Measurements from ENCODE around the gene CALM3. TPM values are rescaled to one million over a fixed set of nuclear protein-coding genes. Genes with fewer than 3 reads are reported as not detected.

The CALM3 gene
- total RNA-seq, 4 donors from 2014 or later: 108 to 190 (median 155) TPM

DNA sequence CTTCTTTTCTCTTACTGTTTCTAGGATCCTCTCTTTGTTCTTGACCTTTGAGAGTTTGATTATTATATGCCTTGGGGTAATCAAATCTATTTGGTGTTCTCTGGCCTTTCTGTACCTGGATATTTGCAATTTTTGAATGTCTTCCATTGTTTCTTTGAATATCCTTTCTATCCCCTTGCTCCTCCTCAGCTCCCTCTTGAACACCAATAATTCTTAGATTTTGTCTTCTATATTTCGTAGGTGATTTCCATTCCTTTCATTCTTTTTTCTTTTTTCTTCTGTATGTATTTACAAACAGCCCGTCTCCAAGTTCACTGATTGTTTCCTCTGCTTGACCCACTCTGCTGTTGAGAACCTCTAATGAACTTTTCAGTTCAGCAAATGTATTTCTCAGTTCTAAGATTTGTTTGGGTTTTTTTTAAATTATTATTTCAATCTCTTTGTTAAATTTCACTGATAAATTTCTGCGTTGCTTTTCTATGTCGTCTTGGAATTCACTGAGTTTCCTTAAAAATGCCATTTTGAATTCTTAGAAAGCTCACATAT, 2.7 kb upstream of the CALM3 start:
- Histone ChIP-seq H3K27me3 (no peaks in the 10 kb centered on the region), H3K9me3 (no peaks in the 10 kb centered on the region), H3K4me3 (replicated peaks in 1 of 3) (no peak overlapping the region), H3K4me1 (peaks cover 15 to 16% of the 10 kb centered on the region in 2 donors), H3K36me3 (no peaks in the 10 kb centered on the region), H3K27ac (no peak overlapping the region)
- intact Hi-C loops (cut with DNase I): no loop called here
- DNase-seq: no peak
- WGBS, 2 donors: 98 to 99% methylated on average over 4 of the region's 4 CpGs
- TF ChIP-seq, protein P1, sequence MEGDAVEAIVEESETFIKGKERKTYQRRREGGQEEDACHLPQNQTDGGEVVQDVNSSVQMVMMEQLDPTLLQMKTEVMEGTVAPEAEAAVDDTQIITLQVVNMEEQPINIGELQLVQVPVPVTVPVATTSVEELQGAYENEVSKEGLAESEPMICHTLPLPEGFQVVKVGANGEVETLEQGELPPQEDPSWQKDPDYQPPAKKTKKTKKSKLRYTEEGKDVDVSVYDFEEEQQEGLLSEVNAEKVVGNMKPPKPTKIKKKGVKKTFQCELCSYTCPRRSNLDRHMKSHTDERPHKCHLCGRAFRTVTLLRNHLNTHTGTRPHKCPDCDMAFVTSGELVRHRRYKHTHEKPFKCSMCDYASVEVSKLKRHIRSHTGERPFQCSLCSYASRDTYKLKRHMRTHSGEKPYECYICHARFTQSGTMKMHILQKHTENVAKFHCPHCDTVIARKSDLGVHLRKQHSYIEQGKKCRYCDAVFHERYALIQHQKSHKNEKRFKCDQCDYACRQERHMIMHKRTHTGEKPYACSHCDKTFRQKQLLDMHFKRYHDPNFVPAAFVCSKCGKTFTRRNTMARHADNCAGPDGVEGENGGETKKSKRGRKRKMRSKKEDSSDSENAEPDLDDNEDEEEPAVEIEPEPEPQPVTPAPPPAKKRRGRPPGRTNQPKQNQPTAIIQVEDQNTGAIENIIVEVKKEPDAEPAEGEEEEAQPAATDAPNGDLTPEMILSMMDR (IDR thresholded peaks at IDR 0.05): no peak
- no peak for TF ChIP-seq POLR2A (IDR thresholded peaks at IDR 0.05)

DNA sequence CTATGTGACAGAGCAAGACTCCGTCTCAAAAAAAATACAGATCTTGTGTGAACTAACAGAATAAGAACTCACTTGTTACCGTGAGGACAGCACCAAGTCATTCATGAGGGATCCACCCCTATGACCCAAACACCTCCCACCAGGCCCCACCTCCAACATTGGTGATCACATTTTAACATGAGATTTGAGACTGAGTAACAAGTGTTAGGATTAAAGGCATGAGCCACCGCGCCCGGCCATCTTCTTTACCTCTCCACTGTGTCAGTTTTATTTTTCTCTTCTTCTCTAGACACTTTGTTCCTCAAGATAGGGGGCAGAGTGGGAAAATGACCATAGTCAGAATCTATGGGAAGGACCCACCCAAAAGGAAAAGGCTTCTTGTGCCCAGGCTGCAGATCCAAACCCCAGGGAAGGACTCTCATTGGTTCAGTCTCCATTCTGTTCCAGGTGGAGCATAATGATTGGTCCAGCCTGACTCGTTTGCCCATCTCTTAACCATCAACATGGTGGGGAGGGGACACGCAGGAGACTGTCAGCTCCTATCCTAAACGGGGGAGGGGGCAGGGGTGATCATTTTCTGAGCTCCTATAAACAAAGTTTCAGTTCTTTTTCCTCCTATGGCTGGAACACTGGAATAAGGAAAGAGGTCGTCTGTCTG, 1.3 kb upstream of the CALM3 start:
- no peak for DNase-seq
- H3K27ac ChIP-seq: peak overlapping the region; percentile 95 to 99 (median 97)
- H3K36me3 ChIP-seq: no peaks in the 10 kb centered on the region
- no peak for TF ChIP-seq POLR2A (IDR thresholded peaks at IDR 0.05)
- TF ChIP-seq, protein P1 (IDR thresholded peaks at IDR 0.05): no peak
- peak overlapping the region; percentile 16 to 97 (median 92) for H3K4me3 ChIP-seq (replicated peaks in 1 of 3)
- intact Hi-C loops (cut with DNase I): loop anchor here (5.0 kb wide), 1 partner anchor 62 kb away; the partner anchor contains the start of gene DACT3
- H3K4me1 ChIP-seq: peaks cover 19 to 29% of the 10 kb centered on the region in 2 donors
- H3K27me3 ChIP-seq: no peaks in the 10 kb centered on the region
- 64 to 66% methylated on average over 9 of the region's 9 CpGs for WGBS, 2 donors
- no peaks in the 10 kb centered on the region for H3K9me3 ChIP-seq

DNA sequence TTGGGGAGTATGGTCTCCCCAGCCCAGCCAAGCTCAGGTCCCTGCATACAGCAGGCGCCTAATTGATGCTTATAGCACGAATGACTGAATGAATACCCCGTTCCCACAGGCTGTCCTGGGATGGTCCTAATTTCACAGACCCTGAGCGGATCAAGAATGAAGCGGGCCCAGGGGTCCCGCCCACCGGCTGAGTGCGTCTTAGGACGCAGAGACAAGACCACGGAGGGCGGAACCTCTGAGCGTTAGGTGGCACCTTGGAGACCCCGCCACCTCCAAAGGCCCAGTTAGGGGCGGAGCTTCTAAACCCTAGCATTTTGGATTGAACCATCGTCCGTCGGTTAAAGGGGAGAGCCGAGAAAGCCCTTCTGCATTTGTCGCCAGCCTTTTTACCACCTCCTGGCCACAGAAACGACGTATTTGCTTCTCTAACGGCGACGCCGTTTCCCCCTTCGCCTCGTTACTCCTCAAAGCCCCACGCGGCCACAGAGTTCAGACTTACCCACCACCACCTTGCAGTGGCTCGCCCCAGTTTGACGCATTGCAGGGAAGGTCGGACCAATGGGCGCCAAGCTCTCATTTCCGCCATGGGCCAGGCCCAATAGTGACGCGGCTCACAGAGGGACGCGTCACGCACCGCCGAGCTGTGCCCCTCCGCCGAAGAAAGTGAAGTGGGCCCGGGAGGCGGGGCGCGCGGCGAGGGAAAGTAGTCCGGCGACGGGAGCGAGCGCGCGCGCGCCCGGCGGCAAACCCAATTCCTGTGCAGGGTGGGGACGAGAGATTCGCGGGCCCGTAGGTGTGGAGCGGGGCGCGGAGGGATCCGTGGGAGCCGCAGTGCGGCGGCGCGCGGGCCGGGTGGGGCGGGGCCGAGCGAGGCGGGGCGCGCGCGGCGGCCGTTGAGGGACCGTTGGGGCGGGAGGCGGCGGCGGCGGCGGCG, 479 bp upstream of the CALM3 start:
- no peaks in the 10 kb centered on the region for H3K27me3 ChIP-seq
- peak overlapping the region; percentile 95 to 99 (median 97) for H3K27ac ChIP-seq
- peaks cover 0 to under 1% of the 10 kb centered on the region in 2 donors for H3K36me3 ChIP-seq
- 1 to 2% methylated on average over 34 to 36 of the region's 93 CpGs for WGBS, 2 donors
- peak; percentile 96 to 97 for DNase-seq
- peak in 1 of 2 donors; percentile 59 for TF ChIP-seq POLR2A (IDR thresholded peaks at IDR 0.05)
- TF ChIP-seq, protein P1 (IDR thresholded peaks at IDR 0.05): peak in 1 of 6 experiments; percentile 4
- peak overlapping the region; percentile 16 to 97 (median 92) for H3K4me3 ChIP-seq (replicated peaks in 1 of 3)
- H3K4me1 ChIP-seq: peaks cover 27 to 37% of the 10 kb centered on the region in 2 donors
- no peaks in the 10 kb centered on the region for H3K9me3 ChIP-seq
- intact Hi-C loops (cut with DNase I): loop anchor here (5.0 kb wide), 1 partner anchor 62 kb away; the partner anchor contains the start of gene DACT3

DNA sequence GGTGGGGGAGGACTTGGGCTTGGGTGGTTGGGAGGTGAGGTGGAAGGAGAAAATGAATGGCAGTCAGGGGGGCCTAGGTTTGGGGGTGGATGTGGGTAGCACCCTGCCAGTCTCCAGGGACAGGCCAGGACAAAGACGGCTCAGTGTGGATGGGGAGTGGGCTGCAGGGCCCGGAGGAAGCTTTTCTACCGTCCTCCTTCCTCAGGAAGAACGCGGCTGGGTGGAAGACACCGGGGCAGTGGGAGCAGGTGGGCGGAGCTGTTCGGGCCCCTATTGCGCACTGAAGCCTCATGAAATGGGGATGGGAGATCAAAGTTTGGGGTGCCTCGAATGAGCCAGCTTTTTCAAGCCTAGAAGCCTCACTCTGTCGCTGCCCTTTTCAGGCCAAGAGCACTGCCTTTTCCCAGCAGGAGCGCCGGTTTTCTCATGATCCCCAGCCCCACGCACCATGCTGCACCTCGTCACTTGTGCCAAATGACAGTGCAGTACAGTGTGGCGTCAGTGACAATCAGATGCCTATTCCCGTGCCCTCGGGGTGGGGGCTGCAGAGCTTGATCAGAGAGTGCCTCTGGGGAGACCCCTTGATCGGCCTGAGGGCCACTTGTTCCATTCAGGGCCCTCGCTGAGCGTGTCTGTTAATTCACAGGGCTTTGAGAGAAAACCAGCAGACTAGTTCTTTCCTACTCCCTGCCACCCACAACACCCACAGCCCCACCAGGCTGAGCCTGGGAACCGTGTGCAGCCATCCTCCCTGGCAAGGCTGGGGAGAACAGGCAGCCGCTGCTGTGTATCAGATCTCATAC, 1.5 kb downstream of the CALM3 start:
- WGBS, 2 donors: 1 to 10% methylated on average over 11 to 21 of the region's 23 CpGs
- Histone ChIP-seq H3K9me3 (no peaks in the 10 kb centered on the region), H3K27ac (peak overlapping the region; percentile 42 to 81 (median 71)), H3K36me3 (peaks cover 5 to 8% of the 10 kb centered on the region in 2 donors), H3K4me1 (peaks cover 27 to 42% of the 10 kb centered on the region in 2 donors), H3K4me3 (replicated peaks in 1 of 3) (peak overlapping the region in 2 of 3 donors; percentile 30 to 97), H3K27me3 (no peaks in the 10 kb centered on the region)
- no peak for TF ChIP-seq POLR2A (IDR thresholded peaks at IDR 0.05)
- TF ChIP-seq, protein P1 (IDR thresholded peaks at IDR 0.05): no peak
- intact Hi-C loops (cut with DNase I): loop anchor here (5.0 kb wide), 1 partner anchor 60 kb away; the partner anchor contains the start of gene DACT3
- DNase-seq: peak in 1 of 2 donors; percentile 28

All from thyroid gland (tissue), 4 donors.